Stomach (tissue), 9 donors: Measurements from ENCODE around the gene EGFR. TPM values are rescaled to one million over a fixed set of nuclear protein-coding genes. Genes with fewer than 3 reads are reported as not detected.

Experiments used
- DNase-seq, 2 donors: peaks; one replicate each; pipeline versions ENCODE4 v3.0.0 to v3.0.0-alpha.2; 2013 to 2019
- H3K27ac ChIP-seq, 5 donors: fragments of 200-600 bp in 4 of 5; sonication (generic) in 4 of 5; one replicate each; pipeline ENCODE4 v1.5.1; 2013 to 2019; ENCODE audit warnings: mild to moderate bottlenecking in 1 of 5, moderate library complexity in 1 of 5
- H3K27me3 ChIP-seq, 3 donors: fragments of 200-600 bp; sonication (generic); one replicate each; pipeline ENCODE4 v1.5.1; 2017 to 2019; ENCODE audit warnings: mixed run types in 1 of 3
- H3K36me3 ChIP-seq, 4 donors: fragments of 200-600 bp; sonication (generic); 1 replicate in 3 of 4; 2 replicates in 1 of 4; pipeline ENCODE4 v1.5.1; 2016 to 2019
- H3K4me1 ChIP-seq, 4 donors: fragments of 200-600 bp; sonication (generic); one replicate each; pipeline ENCODE4 v1.5.1; 2016 to 2019
- H3K4me3 ChIP-seq, 4 donors: fragments of 200-600 bp; sonication (generic) in 3 of 4; one replicate each; pipeline ENCODE4 v1.5.1; 2016 to 2019; ENCODE audit warnings: mild to moderate bottlenecking in 1 of 4
- H3K9me3 ChIP-seq, 4 donors: fragments of 200-600 bp; sonication (generic); one replicate each; pipeline ENCODE4 v1.5.1; 2016 to 2019
- CTCF ChIP-seq, 7 experiments: fragments of 450-650 bp in 4 of 7; fragments of 200-600 bp in 3 of 7; sonication (generic) in 3 of 7; IDR thresholded peaks; one replicate each; pipeline ENCODE4 v1.5.1; 2016 to 2019; ENCODE audit warnings: antibody characterized with exemption in 7 of 7, control low read depth in 2 of 7, mild to moderate bottlenecking in 1 of 7
- EP300 ChIP-seq: sonication (generic); formaldehyde crosslinking; IDR thresholded peaks from one replicate; pipeline ENCODE4 v1.6.1; 2017; ENCODE audit warnings: antibody characterized with exemption
- POLR2A ChIP-seq, 4 donors: fragments of 450-650 bp; IDR thresholded peaks; one replicate each; pipeline ENCODE4 v1.6.1; 2016; ENCODE audit warnings: antibody characterized with exemption in 4 of 4, control low read depth in 2 of 4, mild to moderate bottlenecking in 1 of 4, moderate library complexity in 1 of 4
- POLR2AphosphoS5 ChIP-seq, 3 donors: sonication (generic); formaldehyde crosslinking; IDR thresholded peaks; one replicate each; pipeline ENCODE4 v1.6.1; 2016; ENCODE audit warnings: antibody characterized with exemption in 3 of 3
- WGBS, 5 donors: extraction: QIAGEN DNeasy Blood & Tissue Kit in 3 of 5; methylation state at CpG; one replicate each; pipeline versions ENCODE4 v1.1.5 to v1.1.7; 2013 to 2018; 5-methylcytosine and 5-hydroxymethylcytosine counted together
- intact Hi-C: fragments of 100-400 bp; cut with DNase I; formaldehyde crosslinking; loops from one replicate; pipeline ENCODE4 v1.15.1; 2023; ENCODE audit warnings: low total_unique reads
- polyA plus RNA-seq, 3 donors: library from polyadenylated mRNA; stranded (reverse); fragments of 200-250 nt; gene quantifications; one replicate each; pipeline ENCODE4 v1.2.3, GENCODE V29; 2013
- total RNA-seq, 5 donors: library from RNA; depleted of rRNA; stranded (reverse); fragments of >200 nt; gene quantifications; one replicate each; pipeline versions ENCODE4 v1.1.0 to v1.2.3, GENCODE V29; 2014 to 2016
- donor health status: healthy with polysubstance abuse.
- donor health status: Bipolar disorder and iron deficiency.
- donor health status: healthy.

EGFR gene
- total and polyA plus RNA-seq, 8 donors = 3.4 to 43.4 (median 32.6) TPM

DNA sequence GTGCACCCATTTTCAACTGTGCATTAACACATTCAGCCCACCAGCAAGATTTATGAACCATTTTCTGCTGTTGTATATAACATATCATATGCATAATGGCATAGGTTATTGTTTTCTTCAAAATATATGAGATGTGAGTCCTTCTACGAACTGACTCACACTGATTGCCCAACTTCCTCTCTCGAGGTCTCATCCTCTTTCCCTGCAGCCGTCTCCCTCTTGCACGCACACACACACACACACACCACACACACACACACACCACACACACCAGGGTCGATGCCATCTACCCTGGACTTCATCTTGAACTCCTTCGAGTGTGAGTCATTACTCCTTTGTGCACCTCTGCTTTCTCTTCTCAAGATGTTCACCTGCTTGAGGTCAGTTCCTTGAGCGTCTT lies 36.7 kb downstream of the EGFR start:
- no peaks in the 10 kb centered on the region for H3K9me3 ChIP-seq
- DNase-seq = no peak
- peak overlapping the region in 1 of 5 donors; percentile 63 for H3K27ac ChIP-seq
- intact Hi-C loops = no loop called here
- 73 to 86% (median 80%) methylated on average over 7 of the region's 7 CpGs for WGBS, 5 donors
- no peak for TF ChIP-seq EP300
- TF ChIP-seq CTCF (IDR thresholded peaks at IDR 0.05) = no peak
- no peak for TF ChIP-seq POLR2AphosphoS5 (IDR thresholded peaks at IDR 0.05)
- TF ChIP-seq POLR2A (IDR thresholded peaks at IDR 0.05) = no peak
- H3K4me3 ChIP-seq = no peak overlapping the region
- H3K27me3 ChIP-seq = no peaks in the 10 kb centered on the region
- H3K4me1 ChIP-seq = peaks cover 0 to 27% (median 12%) of the 10 kb centered on the region in 4 donors
- no peaks in the 10 kb centered on the region for H3K36me3 ChIP-seq

- no peaks in the 10 kb centered on the region for H3K27me3 ChIP-seq
- no peaks in the 10 kb centered on the region for H3K9me3 ChIP-seq
- H3K36me3 ChIP-seq = no peaks in the 10 kb centered on the region
- H3K4me3 ChIP-seq = no peak overlapping the region
- WGBS, 5 donors = 82 to 96% (median 93%) methylated on average over 1 of the region's 1 CpG
- TF ChIP-seq EP300 = no peak
- TF ChIP-seq CTCF (IDR thresholded peaks at IDR 0.05) = no peak
- no peak for TF ChIP-seq POLR2A (IDR thresholded peaks at IDR 0.05)
- no peak for TF ChIP-seq POLR2AphosphoS5 (IDR thresholded peaks at IDR 0.05)
- H3K4me1 ChIP-seq = peaks cover 0 to 23% (median 11%) of the 10 kb centered on the region in 4 donors
- intact Hi-C loops = no loop called here
- no peak for DNase-seq
- peak overlapping the region in 1 of 5 donors; percentile 63 for H3K27ac ChIP-seq
These were observed 37.3 kb downstream of the EGFR start for GRCh38 chr7:55056068-55056467.

GRCh38 chr7:55056577-55057480 lies 38.0 kb downstream of the EGFR start:
- H3K27ac ChIP-seq = peak overlapping the region in 3 of 5 donors; percentile 11 to 63 (median 31)

GRCh38 chr7:55058314-55058713 lies 39.5 kb downstream of the EGFR start:
- Histone ChIP-seq H3K9me3 (no peaks in the 10 kb centered on the region), H3K36me3 (no peaks in the 10 kb centered on the region), H3K27ac (no peak overlapping the region), H3K4me3 (no peak overlapping the region), H3K4me1 (peaks cover 0 to 23% (median 8%) of the 10 kb centered on the region in 4 donors), H3K27me3 (no peaks in the 10 kb centered on the region)
- TF ChIP-seq EP300 (no peak), POLR2A (IDR thresholded peaks at IDR 0.05) (no peak), POLR2AphosphoS5 (IDR thresholded peaks at IDR 0.05) (no peak), CTCF (IDR thresholded peaks at IDR 0.05) (no peak)
- WGBS, 5 donors = 90 to 96% (median 95%) methylated on average over 10 of the region's 10 CpGs
- intact Hi-C loops = no loop called here
- no peak for DNase-seq

More at GRCh38 chr7:55056577-55057480, 38.0 kb downstream of the EGFR start:
- no peaks in the 10 kb centered on the region for H3K36me3 ChIP-seq
- H3K4me1 ChIP-seq = peaks cover 0 to 31% (median 10%) of the 10 kb centered on the region in 4 donors
- no peaks in the 10 kb centered on the region for H3K27me3 ChIP-seq
- WGBS, 5 donors = 66 to 86% (median 72%) methylated on average over 15 of the region's 15 CpGs
- H3K9me3 ChIP-seq = no peaks in the 10 kb centered on the region
- TF ChIP-seq POLR2A (IDR thresholded peaks at IDR 0.05) (no peak), EP300 (no peak), POLR2AphosphoS5 (IDR thresholded peaks at IDR 0.05) (peak in 1 of 3 donors; percentile 4)
- no peak overlapping the region for H3K4me3 ChIP-seq
- no peak for DNase-seq
- intact Hi-C loops = no loop called here

DNA sequence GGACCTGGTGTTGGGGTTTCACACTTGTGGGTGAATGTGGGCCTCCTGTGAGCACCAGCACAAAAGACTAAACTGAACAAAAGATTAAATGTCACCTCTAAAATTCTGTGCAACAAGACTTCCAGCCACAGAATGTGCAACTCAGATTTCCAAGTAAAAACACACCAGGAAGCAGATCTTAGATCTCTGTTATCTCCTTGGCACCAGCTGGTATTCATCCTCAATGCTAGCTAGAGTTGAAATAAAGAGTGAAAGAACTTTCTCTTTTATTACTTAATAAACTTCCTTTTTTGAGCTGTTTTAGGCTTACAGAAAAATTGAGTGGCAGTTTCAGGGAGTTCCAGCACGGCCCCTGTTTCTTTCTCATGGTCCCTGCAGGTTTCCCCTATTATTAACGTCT lies 40.2 kb downstream of the EGFR start:
- H3K9me3 ChIP-seq = no peaks in the 10 kb centered on the region
- intact Hi-C loops = no loop called here
- no peak overlapping the region for H3K4me3 ChIP-seq
- peaks cover 0 to 17% (median 7%) of the 10 kb centered on the region in 4 donors for H3K4me1 ChIP-seq
- no peaks in the 10 kb centered on the region for H3K36me3 ChIP-seq
- 80 to 89% (median 83%) methylated on average over 2 of the region's 2 CpGs for WGBS, 5 donors
- no peak for DNase-seq
- H3K27ac ChIP-seq = no peak overlapping the region
- no peaks in the 10 kb centered on the region for H3K27me3 ChIP-seq
- TF ChIP-seq CTCF (IDR thresholded peaks at IDR 0.05) = no peak
